Measurements from ENCODE around the gene CIB2. TPM values are rescaled to one million over a fixed set of nuclear protein-coding genes. Genes with fewer than 3 reads are reported as not detected.

CIB2 gene
- total RNA-seq, 1 donor from 2014 or later = 15.9 TPM

- no peak for DNase-seq (ENCODE audit: low spot score)
Measured at GRCh38 chr15:78107471-78107870, 23.8 kb downstream of the CIB2 start.

- DNase-seq (ENCODE audit: low spot score) = no peak
Measured at GRCh38 chr15:78105476-78106241, 25.6 kb downstream of the CIB2 start.

GRCh38 chr15:78104566-78105475 lies 26.4 kb downstream of the CIB2 start:
- no peak for DNase-seq (ENCODE audit: low spot score)

GRCh38 chr15:78104119-78104479 lies 27.1 kb downstream of the CIB2 start:
- DNase-seq (ENCODE audit: low spot score) = no peak

GRCh38 chr15:78103406-78104118 lies 27.7 kb downstream of the CIB2 start:
- DNase-seq (ENCODE audit: low spot score) = no peak

GRCh38 chr15:78102741-78103140 lies 28.5 kb downstream of the CIB2 start:
- DNase-seq (ENCODE audit: low spot score) = no peak

- DNase-seq (ENCODE audit: low spot score) = no peak
Measured at GRCh38 chr15:78102211-78102610, 29.0 kb downstream of the CIB2 start.

- no peak for DNase-seq (ENCODE audit: low spot score)
Measured at GRCh38 chr15:78101423-78102105, 29.7 kb downstream of the CIB2 start.

GRCh38 chr15:78100886-78101285 lies 30.4 kb downstream of the CIB2 start:
- no peak for DNase-seq (ENCODE audit: low spot score)

GRCh38 chr15:78098131-78098755 lies 33.0 kb downstream of the CIB2 start:
- no peak for DNase-seq (ENCODE audit: low spot score)

GRCh38 chr15:78097667-78098066 lies 33.6 kb downstream of the CIB2 start:
- no peak for DNase-seq (ENCODE audit: low spot score)

GRCh38 chr15:78093242-78094020 lies 37.8 kb downstream of the CIB2 start:
- no peak for DNase-seq (ENCODE audit: low spot score)

- no peak for DNase-seq (ENCODE audit: low spot score)
Measured at GRCh38 chr15:78092261-78093041, 38.8 kb downstream of the CIB2 start, which contains the start of gene SH2D7. Gene SH2D7 (plus strand): TSS chr15:78092561. CDS start chr15:78092585, 24 bp downstream.

- no peak for DNase-seq (ENCODE audit: low spot score)
Measured at GRCh38 chr15:78090422-78091063, 40.7 kb downstream of the CIB2 start.

GRCh38 chr15:78088773-78089080 lies 42.5 kb downstream of the CIB2 start:
- DNase-seq (ENCODE audit: low spot score) = no peak

- DNase-seq (ENCODE audit: low spot score) = no peak
Measured at GRCh38 chr15:78087951-78088772, 43.1 kb downstream of the CIB2 start.

GRCh38 chr15:78085928-78086327 lies 45.3 kb downstream of the CIB2 start:
- no peak for DNase-seq (ENCODE audit: low spot score)

- no peak for DNase-seq (ENCODE audit: low spot score)
Measured at GRCh38 chr15:78084449-78084750, 46.8 kb downstream of the CIB2 start.

Data from ureter (tissue), 1 donor.